Umbilical cord (tissue), 2 donors: ENCODE data around the gene RGS2. TPM values are rescaled to one million over a fixed set of nuclear protein-coding genes. Genes with fewer than 3 reads are reported as not detected.
A peak's percentile ranks its signal among the peaks of the same experiment; 100 is the strongest.

Experiments used
- DNase-seq: peaks from one replicate; pipeline ENCODE4 v3.0.0-alpha.2; 2015; ENCODE audit warnings: low spot score
- total RNA-seq: library from RNA; depleted of rRNA; stranded (reverse); fragments of >200 nt; gene quantifications from one replicate; pipeline ENCODE4 v1.2.3, GENCODE V29; 2014; ENCODE audit warnings: low replicate concordance; ENCODE audit not compliant: insufficient read depth

Gene RGS2, protein sequence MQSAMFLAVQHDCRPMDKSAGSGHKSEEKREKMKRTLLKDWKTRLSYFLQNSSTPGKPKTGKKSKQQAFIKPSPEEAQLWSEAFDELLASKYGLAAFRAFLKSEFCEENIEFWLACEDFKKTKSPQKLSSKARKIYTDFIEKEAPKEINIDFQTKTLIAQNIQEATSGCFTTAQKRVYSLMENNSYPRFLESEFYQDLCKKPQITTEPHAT
- 294 TPM for total RNA-seq

DNA sequence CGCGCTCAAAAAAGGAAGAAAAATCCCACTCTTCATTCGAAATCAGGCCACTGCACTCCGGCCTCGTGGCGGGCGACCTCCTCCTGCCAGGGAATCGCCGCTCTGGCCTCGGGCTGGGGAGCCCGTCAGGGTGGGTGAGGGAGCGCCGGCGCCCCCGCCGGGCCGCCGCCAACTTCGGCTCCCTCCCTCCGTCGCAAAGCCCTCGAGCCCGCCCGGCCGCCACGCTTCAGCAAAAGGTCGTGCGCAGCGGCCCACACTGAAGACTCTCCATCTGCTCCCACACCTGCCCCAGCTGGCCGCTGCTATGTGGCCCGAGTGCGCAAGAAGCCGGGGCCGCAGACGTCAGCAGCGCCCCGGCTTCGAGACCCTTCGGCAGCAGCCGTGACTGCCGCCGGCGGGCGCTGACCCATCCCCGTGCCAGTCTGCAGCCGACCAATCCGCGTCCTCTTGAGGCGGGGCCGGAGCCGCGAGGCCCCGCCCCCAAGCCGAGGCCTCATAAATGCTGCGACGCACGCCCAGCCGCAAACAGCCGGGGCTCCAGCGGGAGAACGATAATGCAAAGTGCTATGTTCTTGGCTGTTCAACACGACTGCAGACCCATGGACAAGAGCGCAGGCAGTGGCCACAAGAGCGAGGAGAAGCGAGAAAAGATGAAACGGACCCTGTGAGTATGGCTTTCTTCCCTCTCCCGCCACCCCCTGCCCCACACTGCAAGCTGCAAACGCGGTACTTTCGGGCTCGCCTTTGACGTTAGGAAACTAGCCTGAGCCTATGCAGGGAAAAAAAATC is at the start of gene RGS2:
RGS2 (plus strand) TSS at position 522 of the 789 bp plus-strand sequence; CDS start at position 555, 33 bp downstream.
- DNase-seq: peak; percentile 95

DNA sequence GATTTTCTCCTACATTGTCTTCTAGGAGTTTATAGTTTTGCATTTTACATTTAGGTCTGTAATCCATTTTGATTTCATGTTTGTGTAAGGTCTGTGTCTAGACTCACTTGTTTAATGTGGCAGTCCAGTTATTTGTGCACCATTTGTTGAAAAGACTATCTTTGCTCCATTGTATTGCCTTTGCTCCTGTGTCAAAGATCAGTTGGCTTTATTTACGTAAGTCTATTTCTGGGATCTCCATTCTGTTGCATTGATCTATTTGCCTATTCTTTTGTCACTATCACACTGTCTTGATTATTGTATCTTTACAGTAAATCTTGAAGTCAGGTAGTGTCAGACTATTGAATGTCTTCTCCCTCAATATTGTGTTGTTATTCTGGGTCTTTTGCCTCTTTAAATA is 49.7 kb upstream of the RGS2 start:
- DNase-seq: no peak

DNA sequence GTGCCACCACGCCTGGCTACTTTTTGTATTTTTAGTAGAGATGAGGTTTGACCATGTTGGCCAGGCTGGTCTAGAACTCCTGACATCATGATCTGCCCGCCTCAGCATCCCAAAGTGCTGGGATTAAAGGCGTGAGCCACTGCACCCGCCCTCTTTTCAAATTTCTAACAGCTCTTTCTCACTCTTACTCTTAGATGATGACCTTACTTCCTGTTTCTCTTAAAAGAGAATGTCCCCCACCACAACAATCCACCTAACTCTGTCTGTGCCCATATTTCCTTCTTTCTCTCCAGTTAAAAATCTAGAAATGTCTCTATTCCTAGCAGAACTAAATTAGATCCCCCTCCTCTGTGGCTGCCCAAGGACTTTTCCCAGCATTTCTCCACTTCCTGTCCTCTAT is 46.6 kb upstream of the RGS2 start:
- no peak for DNase-seq

DNA sequence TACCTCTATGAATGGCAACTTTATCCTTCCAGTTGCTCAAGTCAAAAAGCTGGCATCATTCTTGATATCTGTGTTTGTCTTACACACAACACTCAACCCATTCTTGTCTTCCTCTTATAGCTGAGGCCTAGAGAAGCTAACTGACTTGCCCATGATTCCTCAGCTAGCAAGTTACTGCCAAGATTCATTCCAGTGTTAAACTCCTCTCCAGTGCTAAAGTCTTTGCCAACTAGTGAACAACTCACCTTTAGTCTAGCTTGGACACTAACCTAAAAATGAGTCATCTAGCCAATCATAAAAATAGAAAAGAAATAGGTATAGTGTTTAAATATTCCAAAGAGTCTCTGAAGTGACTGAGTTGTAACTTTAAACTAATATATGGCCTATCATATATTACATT is 45.6 kb upstream of the RGS2 start:
- DNase-seq: peak; percentile 41

DNA sequence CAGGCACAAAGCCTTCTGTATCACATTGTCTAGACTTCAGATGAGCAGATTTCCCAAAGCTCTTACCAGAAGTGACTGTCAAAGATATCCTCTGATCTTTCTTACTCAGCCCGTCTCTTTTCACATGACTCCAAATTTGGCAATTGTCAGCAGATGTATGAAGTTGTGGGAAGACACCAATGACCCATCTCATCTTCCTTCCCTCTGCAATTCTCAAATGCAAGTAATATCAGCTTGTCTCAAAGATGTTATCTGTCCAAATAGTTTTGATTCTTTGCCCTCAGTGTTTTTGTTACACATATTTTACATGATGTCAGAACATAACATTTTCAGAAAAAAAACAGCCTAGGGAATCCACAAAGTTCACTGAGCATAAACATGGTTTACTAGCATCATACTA is 45.1 kb upstream of the RGS2 start:
- peak; percentile 86 for DNase-seq

DNA sequence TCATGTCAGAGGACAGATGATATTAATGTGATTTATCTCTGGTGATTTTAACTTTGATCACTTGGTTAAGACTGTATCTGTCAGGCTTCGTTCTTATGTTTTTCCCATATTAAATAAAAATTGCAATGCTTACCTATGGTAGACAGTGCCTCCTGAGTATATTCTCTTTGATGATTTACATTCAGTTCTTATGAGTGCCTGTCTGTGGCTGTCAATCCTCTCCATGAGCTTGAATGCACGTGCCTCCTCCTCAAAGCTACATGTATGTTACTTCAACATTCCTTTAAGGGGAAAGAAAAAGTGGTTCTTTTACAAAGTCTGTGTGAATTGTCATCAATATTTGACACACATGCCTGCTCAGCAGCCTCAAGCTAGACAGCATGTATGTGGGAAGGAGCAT is 44.2 kb upstream of the RGS2 start:
- DNase-seq: no peak

DNA sequence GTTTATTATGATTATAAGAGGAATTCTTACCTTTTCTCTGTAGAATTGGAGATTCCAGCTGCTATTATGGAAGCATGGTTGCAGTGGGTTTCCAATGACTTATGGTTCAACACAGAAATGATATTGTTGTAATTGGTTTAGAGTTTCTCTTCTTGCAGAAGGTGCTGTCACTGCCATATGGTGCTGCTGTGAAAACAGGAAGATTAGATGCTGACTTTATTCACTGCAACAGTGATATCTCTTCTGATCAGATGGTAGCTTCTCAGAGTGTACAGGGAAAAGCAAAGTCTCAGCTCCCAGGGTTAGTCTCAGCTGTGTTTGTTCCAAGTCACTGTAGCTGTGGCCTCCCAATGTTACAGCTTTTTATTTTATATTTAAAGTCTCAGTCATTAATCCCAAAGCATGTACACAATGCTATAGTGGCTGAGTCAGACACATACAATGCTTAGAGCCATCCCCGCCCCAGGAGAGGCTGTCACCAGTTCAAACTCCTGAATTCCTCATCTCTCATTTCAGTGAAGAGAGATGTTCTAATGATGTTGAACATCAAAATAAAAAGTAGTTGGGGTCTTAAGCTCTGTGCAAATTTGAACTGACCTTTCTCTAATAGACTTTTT is 42.7 kb upstream of the RGS2 start:
- DNase-seq: peak; percentile 31

DNA sequence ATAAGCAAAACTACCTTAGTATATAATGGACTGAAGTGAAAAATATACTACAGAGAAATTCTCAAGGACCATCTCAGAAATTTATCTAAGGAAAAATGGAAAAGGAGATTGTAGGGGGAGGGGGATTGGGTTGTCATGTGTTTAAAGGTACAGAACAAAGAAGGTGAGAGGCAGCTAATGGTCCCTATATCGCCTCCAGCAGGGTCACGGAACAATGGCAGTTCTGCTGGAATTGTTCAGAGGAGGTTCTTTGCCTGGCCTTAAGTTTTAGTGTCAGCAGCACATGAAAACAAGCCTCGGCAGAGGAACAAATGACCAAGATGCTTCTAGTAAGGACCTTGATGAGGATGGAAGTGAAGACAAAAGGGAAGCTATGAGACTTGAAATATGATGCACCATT is 42.0 kb upstream of the RGS2 start:
- no peak for DNase-seq

DNA sequence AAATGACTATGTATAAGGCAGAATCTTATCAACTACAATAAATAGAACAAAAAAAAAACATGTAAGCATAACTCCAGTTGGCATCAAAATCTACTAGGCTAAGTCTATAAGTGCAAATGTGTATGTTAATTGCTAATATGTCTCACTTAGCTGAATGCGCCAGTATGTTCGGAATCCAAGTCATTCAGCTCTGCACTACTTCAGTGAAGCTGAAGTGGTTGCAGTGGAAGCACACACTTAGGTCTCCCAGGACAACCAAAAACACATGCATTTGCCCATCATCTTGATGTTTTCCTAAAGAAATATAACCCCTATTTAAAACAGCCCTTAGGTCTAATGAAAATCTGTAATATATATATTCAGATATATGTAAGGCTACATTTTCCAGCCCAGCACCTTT is 41.0 kb upstream of the RGS2 start:
- DNase-seq: no peak

DNA sequence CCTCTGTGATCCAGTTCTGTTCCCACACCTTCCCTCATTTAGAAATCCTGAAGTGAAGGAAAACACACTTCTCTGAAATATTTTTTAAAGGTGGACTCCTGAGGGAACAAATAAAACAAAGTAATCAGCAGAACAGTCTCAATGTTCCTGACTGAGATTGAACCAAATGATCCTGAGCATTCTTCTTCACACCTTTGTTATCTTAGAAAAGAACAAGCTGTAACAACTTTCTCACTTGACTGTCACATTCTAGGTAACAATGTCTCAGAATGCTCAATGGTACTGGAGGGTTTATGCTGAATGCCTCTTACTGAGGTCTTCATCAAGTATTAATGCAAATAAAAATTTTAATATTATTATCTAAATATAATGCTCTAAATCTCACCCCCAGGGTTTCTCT is 40.4 kb upstream of the RGS2 start:
- DNase-seq: no peak

DNA sequence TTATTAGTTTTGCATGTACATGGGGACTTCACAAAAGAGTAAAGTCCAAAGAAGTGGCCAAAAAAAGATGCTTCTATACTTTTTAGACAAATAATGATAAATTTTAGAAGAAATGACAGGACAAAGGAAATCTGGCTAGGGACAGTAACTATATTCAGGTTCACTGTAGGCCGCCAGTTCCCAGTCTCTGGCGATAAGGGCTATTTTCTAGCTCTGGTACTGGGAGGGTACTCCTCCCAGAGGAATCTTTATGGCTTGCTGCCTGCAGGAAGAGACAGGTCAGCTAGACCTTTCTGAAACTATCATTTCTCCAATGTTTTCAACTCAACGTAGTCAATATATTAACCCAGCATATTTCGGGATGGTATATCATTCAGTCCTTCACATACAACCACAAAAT is 37.5 kb upstream of the RGS2 start:
- DNase-seq: no peak

DNA sequence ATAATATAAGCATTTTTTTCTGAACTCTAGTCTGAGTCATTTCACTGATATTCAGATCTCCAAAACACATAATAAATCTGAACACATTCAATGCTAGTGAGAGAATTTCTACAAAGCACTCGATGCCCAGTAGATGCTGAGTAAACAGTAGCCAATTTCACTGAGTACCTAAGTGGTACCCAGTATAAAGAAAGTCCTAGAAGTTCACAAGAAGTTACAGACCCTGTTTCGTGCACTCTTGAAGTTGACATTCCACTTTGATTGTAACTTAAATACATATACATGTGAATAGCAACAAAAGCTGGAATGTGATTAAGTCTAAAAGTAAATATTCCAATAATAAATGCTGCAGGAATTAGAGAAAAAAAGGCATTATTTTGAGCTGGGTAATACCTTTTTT is 33.2 kb upstream of the RGS2 start:
- no peak for DNase-seq

DNA sequence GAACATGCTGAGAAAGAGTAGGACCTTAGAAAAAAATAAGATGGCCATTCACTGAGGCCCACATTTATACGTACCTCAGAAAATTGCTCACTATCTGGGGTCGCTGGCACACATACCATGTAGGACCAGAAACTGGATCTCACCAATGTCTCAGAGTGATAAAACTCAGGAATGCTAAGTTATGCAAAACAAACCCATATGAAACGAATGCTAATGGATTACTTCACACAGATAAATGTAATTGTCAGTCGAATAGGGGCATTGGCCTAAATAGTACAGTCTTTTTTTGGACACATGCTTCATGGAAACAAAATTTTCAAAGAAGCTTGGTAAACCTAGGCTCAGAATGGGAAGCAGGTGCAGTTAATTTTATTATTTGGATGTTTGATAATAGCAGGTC is 32.6 kb upstream of the RGS2 start:
- no peak for DNase-seq

DNA sequence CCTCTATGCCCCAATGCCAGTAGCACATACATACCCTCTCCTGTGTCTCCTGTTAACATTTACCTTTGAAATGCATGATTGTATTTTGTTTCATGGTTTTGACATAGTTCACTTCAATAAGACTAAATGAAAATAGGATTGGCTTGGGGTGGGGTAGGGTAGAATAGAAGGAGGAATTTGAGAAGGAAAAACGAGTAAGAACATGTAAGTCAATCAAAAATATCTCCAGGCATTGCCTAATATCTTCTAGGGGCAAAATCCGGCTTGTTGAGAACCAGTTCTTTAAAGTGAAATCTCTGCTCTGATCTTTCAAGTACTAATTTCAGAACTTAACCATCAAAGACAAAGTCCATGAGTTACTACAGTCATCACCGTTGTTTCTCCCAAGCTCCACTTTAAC is 31.8 kb upstream of the RGS2 start:
- no peak for DNase-seq

DNA sequence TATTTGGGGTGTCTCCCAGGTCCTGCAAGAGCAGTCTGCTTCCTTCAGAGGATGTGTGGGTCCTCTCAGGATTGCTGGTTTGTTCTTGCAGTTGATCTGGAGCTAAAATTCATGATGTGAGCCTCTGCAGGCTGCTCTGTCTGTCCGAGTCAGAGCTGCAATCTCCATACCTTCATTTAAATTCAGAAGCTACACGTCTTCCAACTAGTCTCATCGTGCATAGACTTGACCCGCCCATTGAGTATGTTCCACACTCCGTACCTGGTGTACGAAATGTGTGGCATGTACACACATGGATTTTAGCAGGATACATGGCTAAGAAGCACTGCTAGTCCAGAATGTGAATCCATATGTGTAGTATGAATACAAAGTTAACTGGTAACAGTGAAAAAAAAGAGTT is 25.0 kb upstream of the RGS2 start:
- no peak for DNase-seq

DNA sequence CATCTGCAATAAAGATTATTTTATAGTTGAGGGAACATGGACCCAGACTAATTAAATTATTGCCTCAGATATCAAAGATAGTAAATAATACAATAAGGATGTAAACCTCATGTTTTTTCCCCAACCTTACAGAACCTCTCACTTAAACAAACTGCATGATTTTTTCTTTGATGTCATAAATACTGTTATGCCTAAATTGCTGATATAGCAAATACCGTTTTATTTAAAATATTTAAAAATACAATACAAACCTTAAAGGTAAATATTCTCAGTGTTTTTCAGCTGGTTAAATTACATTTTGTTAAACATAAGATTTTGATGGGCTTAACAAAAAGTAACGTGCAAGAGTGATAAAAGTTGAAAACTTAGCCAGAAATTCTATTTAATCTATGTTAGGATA is 24.4 kb upstream of the RGS2 start:
- no peak for DNase-seq

DNA sequence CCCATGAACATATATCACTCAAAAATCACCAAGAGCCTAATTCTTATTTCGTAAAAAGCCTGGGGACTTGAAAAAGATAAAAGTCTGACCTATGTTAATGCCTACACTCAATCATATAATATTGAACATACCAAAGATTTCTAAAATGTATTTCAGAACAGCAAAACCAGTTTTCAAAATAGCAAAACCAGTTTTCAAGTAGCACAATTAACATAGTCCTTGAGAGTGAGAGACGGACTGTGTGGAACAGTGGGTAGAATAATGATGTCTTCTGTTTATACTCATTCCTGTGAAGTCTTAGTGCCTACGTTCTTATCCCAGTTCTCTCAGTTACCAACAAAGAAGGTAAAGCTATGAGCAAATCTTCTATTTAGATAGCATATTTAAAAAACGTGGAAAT is 22.3 kb upstream of the RGS2 start:
- DNase-seq: peak; percentile 22

DNA sequence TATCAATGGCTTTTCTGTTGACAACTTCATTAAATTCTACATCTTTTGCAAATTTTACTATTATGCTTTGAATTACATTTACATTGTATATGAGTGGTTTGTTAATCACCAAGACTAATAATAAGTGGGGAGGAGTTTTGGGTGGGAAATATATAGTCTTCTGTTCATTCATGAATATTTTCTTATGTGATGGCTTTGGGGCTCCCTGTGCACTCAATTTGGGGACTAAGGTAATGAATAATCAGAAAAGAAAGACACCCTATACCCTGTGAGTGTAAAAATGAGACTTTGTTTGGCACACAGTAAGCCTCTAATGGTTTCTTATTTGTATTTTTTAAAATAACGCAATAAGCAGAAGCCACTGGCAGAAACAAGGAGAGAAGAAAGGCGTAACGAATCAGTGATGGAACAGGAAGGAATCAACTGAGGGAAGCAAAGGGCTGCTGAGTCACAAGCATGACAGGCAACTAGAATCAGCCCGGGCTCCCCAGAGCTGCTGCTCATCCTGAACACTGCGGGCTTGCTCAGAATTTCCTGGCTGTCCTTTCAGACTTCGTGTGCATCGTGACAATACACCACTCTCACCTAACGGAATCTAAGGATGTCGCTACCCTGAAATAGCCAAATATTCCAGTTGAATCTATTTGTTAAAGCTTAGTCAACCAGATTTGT is 20.8 kb upstream of the RGS2 start:
- DNase-seq: peak; percentile 30

DNA sequence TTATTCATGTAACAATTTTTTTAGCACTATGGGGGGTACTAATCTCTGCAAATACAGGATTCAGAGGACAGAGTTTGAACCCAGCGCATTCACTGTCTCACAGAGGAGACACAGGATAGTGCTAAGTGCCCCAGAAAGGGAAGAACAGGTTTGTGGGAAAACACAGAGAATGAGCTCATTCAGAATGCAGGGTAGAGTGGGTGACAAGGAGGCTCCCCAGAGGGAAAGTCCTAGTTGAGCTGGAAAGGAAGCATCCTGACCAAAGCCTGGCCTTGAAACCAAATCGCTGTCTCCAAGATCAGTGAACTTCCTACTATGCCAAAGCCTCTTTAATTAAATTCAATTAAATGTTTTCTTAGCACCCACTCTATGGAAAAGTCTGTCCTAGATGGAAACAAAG is 19.0 kb upstream of the RGS2 start:
- DNase-seq: no peak

DNA sequence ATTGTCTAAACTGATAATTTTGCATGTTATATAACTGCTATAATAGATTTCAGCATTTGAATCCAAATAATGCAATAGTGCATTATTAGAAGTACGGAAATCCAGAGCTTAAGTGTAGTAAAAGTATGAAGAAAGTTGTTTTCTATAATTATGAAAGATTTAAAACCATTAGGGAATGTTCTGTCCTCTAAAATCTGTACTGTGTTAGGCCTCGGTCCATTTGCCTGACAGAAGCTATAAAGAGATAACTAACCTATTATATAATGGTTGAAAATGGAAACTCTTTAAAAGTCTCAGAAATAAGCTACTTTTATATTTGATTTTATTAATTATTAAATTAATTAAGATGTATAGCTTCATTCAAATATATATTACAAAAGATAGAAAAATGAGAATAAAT is 16.2 kb upstream of the RGS2 start:
- DNase-seq: no peak

DNA sequence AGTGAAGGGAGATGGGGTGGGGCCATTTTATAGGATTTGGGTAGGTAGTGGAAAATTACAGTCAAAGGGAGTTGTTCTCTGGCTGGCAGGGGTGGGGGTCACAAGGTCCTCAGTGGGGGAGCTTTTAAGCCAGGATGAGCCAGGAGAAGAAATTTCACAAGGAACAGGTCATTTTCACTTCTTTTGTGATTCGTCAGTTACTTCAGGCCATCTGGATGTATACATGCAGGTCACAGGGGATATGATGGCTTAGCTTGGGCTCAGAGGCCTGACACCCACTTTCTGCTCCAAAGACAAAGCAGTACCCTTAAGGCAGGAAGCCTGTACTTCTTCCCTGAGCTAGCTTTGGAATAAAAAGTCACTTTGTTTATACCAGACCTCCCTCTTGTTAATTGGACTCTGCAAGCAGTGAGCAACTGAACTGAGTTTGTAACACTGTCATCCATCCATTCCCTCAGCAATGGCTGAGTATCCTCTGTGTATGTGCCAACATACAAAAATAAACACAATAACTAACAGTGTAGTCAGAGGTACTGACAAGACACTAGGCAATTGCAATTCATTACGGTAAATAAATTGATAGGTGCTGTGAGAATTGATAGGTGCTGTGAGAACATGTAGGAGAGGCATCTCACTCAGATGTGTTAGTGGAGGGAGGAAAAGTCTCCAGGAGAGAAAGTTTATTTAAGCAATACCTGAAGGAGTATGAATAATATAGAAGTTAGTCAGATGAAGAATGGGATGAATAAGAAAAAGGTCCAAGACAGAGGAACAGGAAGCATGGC is 14.7 kb upstream of the RGS2 start:
- DNase-seq: no peak

DNA sequence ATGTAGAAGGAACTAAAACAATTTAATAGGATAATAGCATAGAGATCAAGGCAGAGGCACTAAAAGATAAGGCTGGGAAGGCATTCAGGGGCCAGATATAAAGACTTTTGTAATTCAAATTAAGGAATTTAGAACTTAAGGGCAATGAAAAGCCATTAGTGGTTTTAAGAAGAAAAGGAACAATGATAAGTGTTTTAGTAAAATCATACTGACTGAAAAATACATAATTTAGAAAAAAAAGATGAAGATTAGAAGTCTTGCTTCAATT is 14.1 kb upstream of the RGS2 start:
- DNase-seq: no peak
